ENCODE data around the gene ITGAE.

DNA sequence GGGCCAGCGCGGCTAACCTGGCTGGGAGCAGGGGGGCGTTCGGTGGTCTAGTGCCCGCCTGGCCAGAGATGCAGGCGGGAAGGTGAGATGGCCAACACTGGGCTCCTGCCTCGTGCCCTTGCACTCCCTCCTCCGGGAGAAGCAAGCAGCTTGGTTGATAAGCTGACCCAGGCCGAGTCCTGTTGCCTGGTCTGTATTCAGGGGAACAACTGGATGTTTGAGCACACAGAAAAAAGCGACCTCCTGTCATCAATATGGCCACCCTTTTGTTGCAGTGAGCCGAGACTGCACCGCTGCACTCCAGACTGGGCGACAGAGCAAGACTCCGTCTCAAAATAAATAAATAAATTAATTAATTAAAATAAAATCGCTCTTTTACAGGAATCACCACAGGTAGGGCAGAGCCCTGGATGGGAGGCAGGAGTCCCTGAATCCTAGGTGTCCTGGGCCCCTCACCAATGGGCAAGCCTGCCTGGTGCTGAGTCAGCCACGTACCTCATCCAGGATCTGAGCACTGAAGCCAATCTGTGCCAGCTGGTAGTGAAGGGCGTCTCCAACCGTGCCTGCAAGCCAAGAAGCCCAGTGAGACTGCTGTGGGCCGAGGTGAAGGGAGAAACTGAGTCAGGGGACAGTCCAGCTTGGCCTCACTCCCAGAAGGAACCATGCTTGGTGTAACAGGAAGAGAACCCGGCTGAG, 45.5 kb downstream of the ITGAE start:
- TF ChIP-seq, protein P1, sequence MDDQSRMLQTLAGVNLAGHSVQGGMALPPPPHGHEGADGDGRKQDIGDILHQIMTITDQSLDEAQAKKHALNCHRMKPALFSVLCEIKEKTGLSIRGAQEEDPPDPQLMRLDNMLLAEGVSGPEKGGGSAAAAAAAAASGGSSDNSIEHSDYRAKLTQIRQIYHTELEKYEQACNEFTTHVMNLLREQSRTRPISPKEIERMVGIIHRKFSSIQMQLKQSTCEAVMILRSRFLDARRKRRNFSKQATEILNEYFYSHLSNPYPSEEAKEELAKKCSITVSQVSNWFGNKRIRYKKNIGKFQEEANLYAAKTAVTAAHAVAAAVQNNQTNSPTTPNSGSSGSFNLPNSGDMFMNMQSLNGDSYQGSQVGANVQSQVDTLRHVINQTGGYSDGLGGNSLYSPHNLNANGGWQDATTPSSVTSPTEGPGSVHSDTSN (IDR thresholded peaks at IDR 0.05; ENCODE audit: insufficient replicate concordance, low read depth, low read length): no peak
- TF ChIP-seq POLR2A (IDR thresholded peaks at IDR 0.05; ENCODE audit: low read depth, low read length): no peak
- TF ChIP-seq, protein P2, sequence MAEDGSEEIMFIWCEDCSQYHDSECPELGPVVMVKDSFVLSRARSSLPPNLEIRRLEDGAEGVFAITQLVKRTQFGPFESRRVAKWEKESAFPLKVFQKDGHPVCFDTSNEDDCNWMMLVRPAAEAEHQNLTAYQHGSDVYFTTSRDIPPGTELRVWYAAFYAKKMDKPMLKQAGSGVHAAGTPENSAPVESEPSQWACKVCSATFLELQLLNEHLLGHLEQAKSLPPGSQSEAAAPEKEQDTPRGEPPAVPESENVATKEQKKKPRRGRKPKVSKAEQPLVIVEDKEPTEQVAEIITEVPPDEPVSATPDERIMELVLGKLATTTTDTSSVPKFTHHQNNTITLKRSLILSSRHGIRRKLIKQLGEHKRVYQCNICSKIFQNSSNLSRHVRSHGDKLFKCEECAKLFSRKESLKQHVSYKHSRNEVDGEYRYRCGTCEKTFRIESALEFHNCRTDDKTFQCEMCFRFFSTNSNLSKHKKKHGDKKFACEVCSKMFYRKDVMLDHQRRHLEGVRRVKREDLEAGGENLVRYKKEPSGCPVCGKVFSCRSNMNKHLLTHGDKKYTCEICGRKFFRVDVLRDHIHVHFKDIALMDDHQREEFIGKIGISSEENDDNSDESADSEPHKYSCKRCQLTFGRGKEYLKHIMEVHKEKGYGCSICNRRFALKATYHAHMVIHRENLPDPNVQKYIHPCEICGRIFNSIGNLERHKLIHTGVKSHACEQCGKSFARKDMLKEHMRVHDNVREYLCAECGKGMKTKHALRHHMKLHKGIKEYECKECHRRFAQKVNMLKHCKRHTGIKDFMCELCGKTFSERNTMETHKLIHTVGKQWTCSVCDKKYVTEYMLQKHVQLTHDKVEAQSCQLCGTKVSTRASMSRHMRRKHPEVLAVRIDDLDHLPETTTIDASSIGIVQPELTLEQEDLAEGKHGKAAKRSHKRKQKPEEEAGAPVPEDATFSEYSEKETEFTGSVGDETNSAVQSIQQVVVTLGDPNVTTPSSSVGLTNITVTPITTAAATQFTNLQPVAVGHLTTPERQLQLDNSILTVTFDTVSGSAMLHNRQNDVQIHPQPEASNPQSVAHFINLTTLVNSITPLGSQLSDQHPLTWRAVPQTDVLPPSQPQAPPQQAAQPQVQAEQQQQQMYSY (CRISPR knock-in tag; IDR thresholded peaks at IDR 0.05): no peak
- TF ChIP-seq, protein P3, sequence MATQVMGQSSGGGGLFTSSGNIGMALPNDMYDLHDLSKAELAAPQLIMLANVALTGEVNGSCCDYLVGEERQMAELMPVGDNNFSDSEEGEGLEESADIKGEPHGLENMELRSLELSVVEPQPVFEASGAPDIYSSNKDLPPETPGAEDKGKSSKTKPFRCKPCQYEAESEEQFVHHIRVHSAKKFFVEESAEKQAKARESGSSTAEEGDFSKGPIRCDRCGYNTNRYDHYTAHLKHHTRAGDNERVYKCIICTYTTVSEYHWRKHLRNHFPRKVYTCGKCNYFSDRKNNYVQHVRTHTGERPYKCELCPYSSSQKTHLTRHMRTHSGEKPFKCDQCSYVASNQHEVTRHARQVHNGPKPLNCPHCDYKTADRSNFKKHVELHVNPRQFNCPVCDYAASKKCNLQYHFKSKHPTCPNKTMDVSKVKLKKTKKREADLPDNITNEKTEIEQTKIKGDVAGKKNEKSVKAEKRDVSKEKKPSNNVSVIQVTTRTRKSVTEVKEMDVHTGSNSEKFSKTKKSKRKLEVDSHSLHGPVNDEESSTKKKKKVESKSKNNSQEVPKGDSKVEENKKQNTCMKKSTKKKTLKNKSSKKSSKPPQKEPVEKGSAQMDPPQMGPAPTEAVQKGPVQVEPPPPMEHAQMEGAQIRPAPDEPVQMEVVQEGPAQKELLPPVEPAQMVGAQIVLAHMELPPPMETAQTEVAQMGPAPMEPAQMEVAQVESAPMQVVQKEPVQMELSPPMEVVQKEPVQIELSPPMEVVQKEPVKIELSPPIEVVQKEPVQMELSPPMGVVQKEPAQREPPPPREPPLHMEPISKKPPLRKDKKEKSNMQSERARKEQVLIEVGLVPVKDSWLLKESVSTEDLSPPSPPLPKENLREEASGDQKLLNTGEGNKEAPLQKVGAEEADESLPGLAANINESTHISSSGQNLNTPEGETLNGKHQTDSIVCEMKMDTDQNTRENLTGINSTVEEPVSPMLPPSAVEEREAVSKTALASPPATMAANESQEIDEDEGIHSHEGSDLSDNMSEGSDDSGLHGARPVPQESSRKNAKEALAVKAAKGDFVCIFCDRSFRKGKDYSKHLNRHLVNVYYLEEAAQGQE (IDR thresholded peaks at IDR 0.05; ENCODE audit: low read depth, low read length): no peak
- no peak for TF ChIP-seq MYB (IDR thresholded peaks at IDR 0.05; ENCODE audit: borderline replicate concordance, low read depth, low read length)
- no peak for TF ChIP-seq ZNF207 (IDR thresholded peaks at IDR 0.05; ENCODE audit: borderline replicate concordance)
- TF ChIP-seq, protein P4, sequence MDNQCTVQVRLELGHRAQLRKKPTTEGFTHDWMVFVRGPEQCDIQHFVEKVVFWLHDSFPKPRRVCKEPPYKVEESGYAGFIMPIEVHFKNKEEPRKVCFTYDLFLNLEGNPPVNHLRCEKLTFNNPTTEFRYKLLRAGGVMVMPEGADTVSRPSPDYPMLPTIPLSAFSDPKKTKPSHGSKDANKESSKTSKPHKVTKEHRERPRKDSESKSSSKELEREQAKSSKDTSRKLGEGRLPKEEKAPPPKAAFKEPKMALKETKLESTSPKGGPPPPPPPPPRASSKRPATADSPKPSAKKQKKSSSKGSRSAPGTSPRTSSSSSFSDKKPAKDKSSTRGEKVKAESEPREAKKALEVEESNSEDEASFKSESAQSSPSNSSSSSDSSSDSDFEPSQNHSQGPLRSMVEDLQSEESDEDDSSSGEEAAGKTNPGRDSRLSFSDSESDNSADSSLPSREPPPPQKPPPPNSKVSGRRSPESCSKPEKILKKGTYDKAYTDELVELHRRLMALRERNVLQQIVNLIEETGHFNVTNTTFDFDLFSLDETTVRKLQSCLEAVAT (IDR thresholded peaks at IDR 0.05): no peak
- no peak for TF ChIP-seq SMARCA5 (IDR thresholded peaks at IDR 0.05)
- TF ChIP-seq SRF (IDR thresholded peaks at IDR 0.05; ENCODE audit: low read depth in 2 of 2, low read length in 2 of 2): no peak
- no peak for TF ChIP-seq EZH2 (IDR thresholded peaks at IDR 0.05; ENCODE audit: borderline replicate concordance, control insufficient read depth, low read depth, low read length)
- no peak for TF ChIP-seq CBX3 (IDR thresholded peaks at IDR 0.05; ENCODE audit: borderline replicate concordance, low read depth)

Measured in GM12878 (cell line).